Activated CD4-positive, CD25-positive, alpha-beta regulatory T cell treated with anti-CD3 and anti-CD28 coated beads, Interleukin-2, amount 50 U/mL, for 16 hours (primary cell): ENCODE results near the gene CCDC90B.
"Not testable (repeated sequence)": the region's sequence is repeated elsewhere in the genome, so short reads cannot be mapped to it uniquely, and the experiment has no call there.

Source experiments
- DNase-seq: peaks from one replicate; pipeline ENCODE4 v3.0.0-alpha.2; 2020; ENCODE audit warnings: low read depth, low spot score

The CCDC90B gene

GRCh38 chr11:83285771-83286528 is at the start of gene CCDC90B:
CCDC90B (minus strand) TSS chr11:83286367; CDS start chr11:83285972, 395 bp downstream.
- DNase-seq, result peak; percentile 92

- DNase-seq, result no peak
Observed at GRCh38 chr11:83335446-83336070, 49.4 kb upstream of the CCDC90B start.

DNA sequence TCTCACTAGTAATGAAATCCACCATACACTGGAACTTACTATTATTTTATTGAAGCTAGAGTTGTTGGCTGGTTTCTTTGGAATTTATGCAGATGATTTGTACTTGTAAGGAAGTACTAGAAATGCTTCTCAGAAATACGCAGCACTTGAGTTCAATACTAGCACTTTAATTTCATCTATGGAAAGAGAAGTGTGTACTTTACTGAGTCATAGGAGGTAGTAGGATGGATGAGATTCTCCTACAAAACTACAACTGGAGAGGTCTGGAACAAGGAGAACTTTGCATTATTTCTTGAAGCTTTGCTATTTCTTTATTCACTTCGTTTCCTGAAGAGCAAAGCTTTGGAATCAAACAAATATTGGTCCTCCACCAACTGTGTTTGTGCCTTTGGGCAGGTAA is 44.1 kb upstream of the CCDC90B start:
- DNase-seq, result no peak

DNA sequence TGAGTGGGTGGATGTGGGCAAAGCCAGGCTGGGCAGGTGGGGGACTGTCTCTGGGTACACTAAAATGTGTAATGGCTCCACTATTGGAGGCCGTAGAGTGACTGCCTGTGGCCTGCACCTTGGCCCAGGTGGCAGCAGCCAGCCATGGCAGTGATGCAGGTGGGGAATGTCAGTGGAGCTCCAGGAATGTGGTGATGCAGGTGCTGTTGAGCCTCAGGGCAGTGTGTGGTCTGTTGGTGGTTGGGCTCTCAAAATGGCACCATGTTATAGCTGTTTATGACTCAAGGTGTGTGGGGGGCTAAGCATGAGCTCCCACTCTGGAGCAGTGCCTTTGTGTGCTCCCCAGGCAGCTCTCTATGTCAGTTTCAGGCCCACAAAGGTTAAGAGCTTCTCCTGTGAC is 40.2 kb upstream of the CCDC90B start:
- no peak for DNase-seq

DNA sequence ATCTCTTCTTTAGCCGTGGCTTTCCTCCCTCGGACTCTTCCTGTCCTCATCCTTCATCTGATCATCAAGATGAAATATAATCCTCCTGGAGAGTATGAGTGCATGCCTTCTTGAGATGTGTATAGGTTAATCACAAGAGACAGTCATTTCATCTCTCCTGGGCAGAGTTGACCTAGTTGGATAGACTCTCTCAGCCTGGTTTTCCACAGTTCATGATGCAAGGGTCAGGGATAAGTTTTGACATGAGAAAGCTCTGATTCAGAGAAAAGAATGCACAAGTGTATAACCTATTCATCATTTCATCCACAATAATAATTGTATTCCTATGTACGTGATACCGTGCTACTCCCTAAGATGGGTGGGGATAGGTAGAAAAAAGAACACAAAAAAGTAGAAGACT is 33.2 kb upstream of the CCDC90B start:
- no peak for DNase-seq

DNA sequence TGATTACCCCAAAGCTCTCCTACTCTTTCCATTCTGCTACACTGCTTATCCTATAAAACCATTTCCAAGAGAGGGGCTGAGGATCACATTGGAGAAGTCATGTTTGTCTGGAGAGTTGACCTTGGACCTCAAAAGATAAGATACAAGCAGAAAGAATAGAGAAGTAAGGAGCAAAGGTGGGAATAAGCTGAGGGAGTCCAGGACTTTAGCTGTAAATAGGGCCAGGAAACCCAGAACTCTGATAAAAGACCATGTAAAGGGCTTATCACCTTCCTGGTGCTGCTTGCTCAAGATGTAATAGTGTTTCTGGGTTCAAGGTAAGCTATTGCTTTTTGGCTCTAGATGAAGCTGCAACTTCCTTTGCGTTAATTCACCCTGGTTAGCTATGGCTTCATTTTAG is 32.8 kb upstream of the CCDC90B start:
- DNase-seq, result no peak

- DNase-seq, result no peak
Observed at GRCh38 chr11:83317757-83318690, 31.9 kb upstream of the CCDC90B start.

GRCh38 chr11:83316897-83317268 is 30.7 kb upstream of the CCDC90B start:
- not testable (repeated sequence) for DNase-seq

GRCh38 chr11:83316143-83316896 is 30.2 kb upstream of the CCDC90B start:
- not testable (repeated sequence) for DNase-seq

DNA sequence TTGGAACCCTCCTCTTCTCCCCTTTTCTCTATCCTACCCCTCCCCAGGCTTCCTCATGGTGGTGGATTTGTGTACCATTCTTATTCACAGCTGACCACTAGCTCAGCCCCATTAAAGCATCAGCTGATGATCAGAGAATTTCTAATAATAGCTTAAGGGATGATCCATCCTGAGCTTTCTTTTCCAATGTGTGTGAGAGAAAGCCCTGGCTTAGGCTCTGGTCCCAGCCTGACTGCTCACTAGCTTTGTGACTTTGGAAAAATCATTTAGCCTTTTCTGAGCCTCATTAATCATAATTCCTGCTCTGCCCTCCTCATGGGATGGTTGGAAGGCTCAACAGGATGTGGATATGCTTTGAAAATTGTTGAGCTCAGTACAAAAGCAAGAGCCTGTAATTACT is 26.3 kb upstream of the CCDC90B start:
- DNase-seq, result no peak

DNA sequence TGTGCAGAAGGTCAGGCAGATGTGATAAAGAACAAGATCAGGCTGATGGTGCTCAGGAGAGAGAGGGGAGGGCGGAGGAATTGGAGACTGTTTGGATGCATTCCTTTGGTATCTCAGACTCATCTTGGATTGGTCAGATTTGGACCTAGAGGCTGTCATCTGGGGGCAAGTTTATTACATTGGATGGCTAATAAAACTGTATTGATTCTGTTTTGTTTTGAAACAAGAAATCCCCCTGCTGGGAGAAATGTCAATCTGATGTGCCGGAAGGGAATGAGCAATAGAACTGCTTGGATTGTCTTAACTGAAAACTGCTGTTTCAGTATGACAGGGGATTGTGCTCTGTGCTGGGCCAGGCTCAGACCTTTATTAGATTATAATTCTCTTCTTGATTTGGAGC is 25.5 kb upstream of the CCDC90B start:
- no peak for DNase-seq

GRCh38 chr11:83310718-83311117 is 24.6 kb upstream of the CCDC90B start:
- DNase-seq, result no peak

DNA sequence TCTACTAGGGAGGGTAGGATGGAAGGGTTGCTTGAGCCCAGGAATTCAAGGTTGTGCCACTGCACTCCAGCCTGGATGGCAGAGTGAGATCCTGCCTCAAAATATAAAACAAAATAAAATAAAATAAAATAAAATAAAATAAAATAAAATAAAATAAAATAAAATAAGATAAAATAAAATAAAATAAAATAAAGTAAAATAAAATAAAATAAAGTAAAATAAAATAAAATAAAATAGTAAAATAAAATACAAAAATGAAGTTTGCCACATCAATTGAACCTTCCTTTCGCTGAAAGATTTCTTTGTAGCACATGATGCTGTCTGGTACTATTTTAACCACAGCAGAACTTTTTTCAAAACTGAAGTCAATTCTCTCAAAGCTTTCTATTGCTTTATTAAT is 22.4 kb upstream of the CCDC90B start:
- DNase-seq, result not testable (repeated sequence)

DNA sequence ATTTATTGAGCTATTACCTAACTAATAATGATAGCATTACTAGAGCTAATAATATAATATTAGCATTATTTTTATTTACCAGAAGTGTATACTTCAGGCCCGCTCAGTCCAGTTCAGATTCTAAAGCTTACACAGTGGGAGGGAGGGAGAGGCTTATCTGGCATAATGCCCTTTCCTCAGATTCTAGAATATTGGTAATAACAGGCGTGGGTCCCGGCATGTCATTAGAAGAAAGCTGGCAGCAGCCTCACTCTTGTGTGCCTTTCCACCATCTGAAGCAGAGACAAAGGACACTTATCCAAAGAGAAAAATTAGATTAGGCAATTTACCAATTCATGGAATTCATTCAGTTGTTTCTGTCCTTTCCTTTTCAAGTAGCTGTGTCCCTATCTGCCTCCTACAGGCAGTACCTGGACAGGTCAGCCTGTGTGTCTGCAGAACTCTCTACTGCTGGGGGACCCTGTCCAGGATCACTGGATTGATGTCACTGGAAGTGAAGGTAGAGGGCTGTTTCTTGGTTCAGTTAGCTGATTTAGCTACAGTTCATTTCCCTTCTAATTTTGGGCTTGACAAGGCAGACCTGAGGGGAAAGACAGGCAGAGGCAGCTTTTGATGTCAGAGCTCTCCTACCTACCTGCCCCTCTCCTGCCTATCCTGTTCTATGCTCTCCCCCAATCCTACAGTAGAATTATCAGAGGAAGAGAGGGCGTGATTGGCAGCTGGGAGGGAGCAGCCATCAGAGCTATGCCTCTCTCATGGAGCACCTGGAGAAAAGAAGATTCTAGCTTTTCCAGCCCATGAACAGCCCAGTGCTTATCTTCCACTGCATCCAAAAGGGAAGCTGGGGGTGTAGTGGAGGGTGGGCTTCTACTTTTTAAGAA is 20.3 kb upstream of the CCDC90B start:
- DNase-seq, result no peak

DNA sequence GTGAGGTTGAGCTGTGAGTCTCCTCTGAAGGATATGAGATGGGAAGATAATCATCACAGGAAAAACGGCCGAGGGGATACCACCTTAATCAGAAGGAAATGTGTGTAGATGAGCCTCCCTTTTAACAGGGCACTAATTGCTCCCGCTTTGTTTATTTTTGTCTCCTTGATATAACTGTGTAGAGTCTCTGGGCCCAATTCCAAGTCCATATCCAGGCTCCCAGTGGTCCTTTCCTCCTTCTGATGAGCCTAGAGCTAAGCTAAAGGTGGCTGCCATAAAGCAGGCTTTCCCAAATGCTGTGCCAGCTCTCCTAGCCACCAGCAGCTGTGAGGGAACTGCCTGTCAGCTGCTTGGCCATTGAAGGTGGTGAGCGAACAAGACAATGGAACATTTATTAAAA is 17.1 kb upstream of the CCDC90B start:
- no peak for DNase-seq

DNA sequence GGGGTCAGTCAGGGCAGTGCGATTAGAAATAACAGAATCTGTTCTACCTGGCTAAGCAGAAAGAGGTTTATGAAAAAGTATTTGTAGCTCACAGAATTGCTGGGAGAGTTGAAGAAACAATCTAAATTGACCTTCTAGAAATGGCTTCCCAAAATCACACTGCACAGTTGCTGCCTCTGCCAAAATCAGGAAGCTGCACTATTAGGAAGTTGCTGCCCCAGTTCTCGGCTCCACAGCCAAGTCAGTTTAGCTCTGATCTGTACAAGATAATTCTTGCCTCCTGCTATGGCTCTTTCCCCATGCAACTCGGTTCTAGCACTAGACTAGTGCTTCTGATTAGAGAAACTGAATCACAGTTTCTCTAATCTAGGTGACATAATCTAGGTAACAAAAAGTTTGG is 16.0 kb upstream of the CCDC90B start:
- DNase-seq, result no peak

GRCh38 chr11:83299681-83300080 is 13.5 kb upstream of the CCDC90B start:
- DNase-seq, result no peak

- no peak for DNase-seq
Observed at GRCh38 chr11:83294208-83294607, 8.0 kb upstream of the CCDC90B start.

DNA sequence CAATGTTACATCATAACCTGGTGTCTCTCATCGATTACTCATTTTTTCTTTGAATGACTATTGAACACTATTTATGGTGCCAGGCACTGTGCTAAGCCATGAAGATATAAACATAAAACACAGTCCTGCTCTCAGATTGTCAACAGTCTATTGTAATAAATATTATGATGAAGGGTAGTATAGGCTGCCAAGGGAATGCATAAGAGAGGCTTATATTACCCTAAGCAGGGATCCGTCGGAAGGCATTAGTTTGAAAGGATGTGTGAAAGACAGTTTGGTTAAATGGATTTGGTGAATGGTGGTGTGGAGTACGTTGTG is 7.2 kb upstream of the CCDC90B start:
- DNase-seq, result no peak

- peak; percentile 11 for DNase-seq
Observed at GRCh38 chr11:83292709-83293456, 6.7 kb upstream of the CCDC90B start.
